Stimulated activated memory B cell treated with anti-CD40 and anti-IgM and Interleukin-4, amounts not matched to agents 10 μg/mL and 1 μg/mL and 100 μg/mL, for 72 hours (primary cell): ENCODE measurements around the gene ADAMTS9.

Experiments used
- ATAC-seq: fragments of 150-1000 bp; cut with Tn5 transposase; 2 replicates; pipeline ENCODE4 v1.10.0; 2021
- H3K27ac Mint-ChIP-seq: one replicate; pipeline ENCODE4 v1.8.0; 2022; ENCODE audit warnings: mild to moderate bottlenecking, mixed read lengths
- H3K27me3 Mint-ChIP-seq: one replicate; pipeline ENCODE4 v1.8.0; 2022; ENCODE audit warnings: mixed read lengths
- H3K36me3 Mint-ChIP-seq: one replicate; pipeline ENCODE4 v1.8.0; 2022; ENCODE audit warnings: mixed read lengths
- H3K4me1 Mint-ChIP-seq: one replicate; pipeline ENCODE4 v1.8.0; 2022; ENCODE audit warnings: mixed read lengths
- H3K4me3 Mint-ChIP-seq: one replicate; pipeline ENCODE4 v1.8.0; 2022; ENCODE audit warnings: mild to moderate bottlenecking, moderate library complexity, mixed read lengths
- H3K9me3 Mint-ChIP-seq: one replicate; pipeline ENCODE4 v1.8.0; 2022; ENCODE audit warnings: mixed read lengths

ADAMTS9 gene

GRCh38 chr3:64674591-64675076 is 13.2 kb downstream of the ADAMTS9 start:
- no peak overlapping the region for H3K27ac Mint-ChIP-seq
- no peaks in the 10 kb centered on the region for H3K36me3 Mint-ChIP-seq
- H3K27me3 Mint-ChIP-seq: no peaks in the 10 kb centered on the region
- no peaks in the 10 kb centered on the region for H3K9me3 Mint-ChIP-seq
- no peaks in the 10 kb centered on the region for H3K4me1 Mint-ChIP-seq
- no peak for ATAC-seq
- no peak overlapping the region for H3K4me3 Mint-ChIP-seq

- Mint-ChIP-seq H3K4me3 (no peak overlapping the region), H3K4me1 (no peaks in the 10 kb centered on the region), H3K36me3 (no peaks in the 10 kb centered on the region), H3K9me3 (no peaks in the 10 kb centered on the region), H3K27me3 (no peaks in the 10 kb centered on the region), H3K27ac (no peak overlapping the region)
- no peak for ATAC-seq
These were observed 14.6 kb downstream of the ADAMTS9 start for GRCh38 chr3:64673159-64673715.

GRCh38 chr3:64668582-64669510 is 19.0 kb downstream of the ADAMTS9 start:
- no peaks in the 10 kb centered on the region for H3K9me3 Mint-ChIP-seq
- H3K36me3 Mint-ChIP-seq: no peaks in the 10 kb centered on the region
- H3K4me3 Mint-ChIP-seq: no peak overlapping the region
- H3K27ac Mint-ChIP-seq: no peak overlapping the region
- no peak for ATAC-seq
- no peaks in the 10 kb centered on the region for H3K27me3 Mint-ChIP-seq
- no peaks in the 10 kb centered on the region for H3K4me1 Mint-ChIP-seq

- no peaks in the 10 kb centered on the region for H3K36me3 Mint-ChIP-seq
- no peaks in the 10 kb centered on the region for H3K27me3 Mint-ChIP-seq
- H3K27ac Mint-ChIP-seq: no peak overlapping the region
- no peaks in the 10 kb centered on the region for H3K4me1 Mint-ChIP-seq
- H3K4me3 Mint-ChIP-seq: no peak overlapping the region
- no peaks in the 10 kb centered on the region for H3K9me3 Mint-ChIP-seq
- no peak for ATAC-seq
These were observed 19.8 kb downstream of the ADAMTS9 start for GRCh38 chr3:64667887-64668581.

- Mint-ChIP-seq H3K9me3 (peaks cover 3% of the 10 kb centered on the region), H3K4me3 (no peak overlapping the region), H3K4me1 (no peaks in the 10 kb centered on the region), H3K27ac (no peak overlapping the region), H3K36me3 (no peaks in the 10 kb centered on the region), H3K27me3 (no peaks in the 10 kb centered on the region)
- ATAC-seq: no peak
These were observed 20.7 kb downstream of the ADAMTS9 start for GRCh38 chr3:64667138-64667537.

GRCh38 chr3:64666171-64666588 is 21.6 kb downstream of the ADAMTS9 start:
- no peaks in the 10 kb centered on the region for H3K27me3 Mint-ChIP-seq
- H3K4me3 Mint-ChIP-seq: no peak overlapping the region
- no peaks in the 10 kb centered on the region for H3K36me3 Mint-ChIP-seq
- no peak for ATAC-seq
- H3K4me1 Mint-ChIP-seq: no peaks in the 10 kb centered on the region
- peaks cover 8% of the 10 kb centered on the region for H3K9me3 Mint-ChIP-seq
- H3K27ac Mint-ChIP-seq: no peak overlapping the region

- no peaks in the 10 kb centered on the region for H3K36me3 Mint-ChIP-seq
- no peak for ATAC-seq
- peaks cover 8% of the 10 kb centered on the region for H3K9me3 Mint-ChIP-seq
- no peaks in the 10 kb centered on the region for H3K27me3 Mint-ChIP-seq
- no peak overlapping the region for H3K27ac Mint-ChIP-seq
- H3K4me1 Mint-ChIP-seq: no peaks in the 10 kb centered on the region
- H3K4me3 Mint-ChIP-seq: no peak overlapping the region
These were observed 23.4 kb downstream of the ADAMTS9 start for GRCh38 chr3:64664397-64664796.

- Mint-ChIP-seq H3K4me3 (no peak overlapping the region), H3K9me3 (peaks cover 8% of the 10 kb centered on the region), H3K27me3 (no peaks in the 10 kb centered on the region), H3K27ac (no peak overlapping the region), H3K4me1 (no peaks in the 10 kb centered on the region), H3K36me3 (no peaks in the 10 kb centered on the region)
- no peak for ATAC-seq
These were observed 28.2 kb downstream of the ADAMTS9 start for GRCh38 chr3:64659617-64659978.

GRCh38 chr3:64658001-64658400 is 29.8 kb downstream of the ADAMTS9 start:
- H3K4me1 Mint-ChIP-seq: no peaks in the 10 kb centered on the region
- ATAC-seq: no peak
- H3K36me3 Mint-ChIP-seq: no peaks in the 10 kb centered on the region
- no peak overlapping the region for H3K4me3 Mint-ChIP-seq
- H3K27me3 Mint-ChIP-seq: no peaks in the 10 kb centered on the region
- H3K9me3 Mint-ChIP-seq: peaks cover 8% of the 10 kb centered on the region
- H3K27ac Mint-ChIP-seq: no peak overlapping the region

- no peaks in the 10 kb centered on the region for H3K36me3 Mint-ChIP-seq
- H3K4me1 Mint-ChIP-seq: no peaks in the 10 kb centered on the region
- no peaks in the 10 kb centered on the region for H3K9me3 Mint-ChIP-seq
- no peak overlapping the region for H3K27ac Mint-ChIP-seq
- no peak overlapping the region for H3K4me3 Mint-ChIP-seq
- no peaks in the 10 kb centered on the region for H3K27me3 Mint-ChIP-seq
- peak; percentile 50 for ATAC-seq
These were observed 31.3 kb downstream of the ADAMTS9 start for GRCh38 chr3:64656544-64656943.

- no peak for ATAC-seq
- Mint-ChIP-seq H3K9me3 (no peaks in the 10 kb centered on the region), H3K27ac (no peak overlapping the region), H3K36me3 (no peaks in the 10 kb centered on the region), H3K4me1 (no peaks in the 10 kb centered on the region), H3K27me3 (no peaks in the 10 kb centered on the region), H3K4me3 (no peak overlapping the region)
These were observed 32.6 kb downstream of the ADAMTS9 start for GRCh38 chr3:64655160-64655559.

- ATAC-seq: no peak
- no peaks in the 10 kb centered on the region for H3K9me3 Mint-ChIP-seq
- no peaks in the 10 kb centered on the region for H3K27me3 Mint-ChIP-seq
These were observed 33.8 kb downstream of the ADAMTS9 start for GRCh38 chr3:64654013-64654412.

GRCh38 chr3:64653101-64653500 is 34.7 kb downstream of the ADAMTS9 start:
- Mint-ChIP-seq H3K9me3 (no peaks in the 10 kb centered on the region), H3K4me3 (no peak overlapping the region), H3K27ac (no peak overlapping the region), H3K27me3 (no peaks in the 10 kb centered on the region), H3K4me1 (no peaks in the 10 kb centered on the region), H3K36me3 (no peaks in the 10 kb centered on the region)
- ATAC-seq: no peak

More at GRCh38 chr3:64654013-64654412, 33.8 kb downstream of the ADAMTS9 start:
- H3K4me1 Mint-ChIP-seq: no peaks in the 10 kb centered on the region
- H3K36me3 Mint-ChIP-seq: no peaks in the 10 kb centered on the region
- H3K27ac Mint-ChIP-seq: no peak overlapping the region
- no peak overlapping the region for H3K4me3 Mint-ChIP-seq

- no peak for ATAC-seq
- H3K27ac Mint-ChIP-seq: no peak overlapping the region
- H3K4me1 Mint-ChIP-seq: no peaks in the 10 kb centered on the region
- H3K36me3 Mint-ChIP-seq: no peaks in the 10 kb centered on the region
- H3K4me3 Mint-ChIP-seq: no peak overlapping the region
- no peaks in the 10 kb centered on the region for H3K9me3 Mint-ChIP-seq
- H3K27me3 Mint-ChIP-seq: no peaks in the 10 kb centered on the region
These were observed 36.0 kb downstream of the ADAMTS9 start for GRCh38 chr3:64651741-64652241.

GRCh38 chr3:64651303-64651702 is 36.5 kb downstream of the ADAMTS9 start:
- Mint-ChIP-seq H3K4me1 (no peaks in the 10 kb centered on the region), H3K9me3 (no peaks in the 10 kb centered on the region), H3K27me3 (no peaks in the 10 kb centered on the region), H3K4me3 (no peak overlapping the region), H3K27ac (no peak overlapping the region), H3K36me3 (no peaks in the 10 kb centered on the region)
- ATAC-seq: no peak
